Endothelial cell of coronary artery (primary cell): Measurements from ENCODE around the gene NIPA2. TPM values are rescaled to one million over a fixed set of nuclear protein-coding genes. Genes with fewer than 3 reads are reported as not detected.

Experiments used
- total RNA-seq: library from RNA; depleted of rRNA; stranded (reverse); fragments of >200 nt; gene quantifications from 2 replicates; pipeline ENCODE4 v1.2.3, GENCODE V29; 2014

NIPA2 gene
- total RNA-seq, result 61.6 and 75.4 TPM in 2 replicates

DNA sequence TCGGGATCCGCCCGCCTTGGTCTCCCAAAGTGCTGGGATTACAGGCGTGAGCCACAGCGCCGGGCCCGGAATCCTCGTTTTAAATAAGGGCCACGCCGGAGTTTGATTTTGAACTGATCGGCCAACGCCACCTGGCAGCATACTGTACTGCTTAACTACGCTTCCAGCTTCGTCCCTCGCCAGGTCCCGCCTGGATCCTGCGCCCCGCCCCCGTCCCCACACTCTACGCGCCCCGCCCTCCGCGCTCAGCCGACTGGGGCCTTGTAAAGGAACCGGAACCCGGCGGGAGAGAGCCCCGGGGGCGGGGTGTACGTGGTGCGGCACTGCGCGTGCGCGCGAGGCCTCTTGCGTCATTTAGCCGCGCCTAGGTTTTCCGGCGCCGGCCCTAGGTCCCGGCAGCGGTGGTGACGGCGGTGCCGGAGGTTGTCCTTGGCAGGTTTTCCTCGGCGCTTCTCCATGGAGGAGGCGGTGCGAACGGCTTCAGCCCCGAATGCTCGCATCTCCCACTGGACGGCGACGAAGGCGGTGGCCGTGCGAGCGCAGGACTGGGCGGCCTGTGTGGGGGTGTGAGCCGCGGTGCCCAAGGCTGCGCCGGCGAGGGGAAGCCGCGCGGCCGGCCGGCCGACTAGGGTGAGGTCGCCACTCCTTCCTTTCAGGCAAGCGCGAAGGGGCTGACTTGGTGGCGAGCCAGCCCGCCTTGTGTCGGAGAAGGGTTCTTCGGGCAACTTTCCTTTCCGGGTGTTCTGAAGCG lies at the start of gene NIPA2:
Gene NIPA2 (plus strand): TSS at position 375 of the 751 bp plus-strand sequence. CDS start 13,066 bp downstream, outside the sequence.

Other genes starting within 250 kb of the NIPA2 start
- 8.7 and 11.9 TPM in 2 replicates for gene NIPA1, start 52.0 kb upstream of the NIPA2 start, total RNA-seq
- 78.5 and 79.6 TPM in 2 replicates for gene CYFIP1, start 141.7 kb downstream of the NIPA2 start, total RNA-seq
- gene TUBGCP5, start 200.9 kb downstream of the NIPA2 start, total RNA-seq, result 18.7 and 24.5 TPM in 2 replicates